Right lobe of liver (tissue), 4 donors: Measurements from ENCODE around the gene SLC29A3.

Source experiments
- POLR2A ChIP-seq: fragments of 450-650 bp; IDR thresholded peaks from one replicate; pipeline ENCODE4 v1.6.1; 2017; ENCODE audit warnings: antibody characterized with exemption, mild to moderate bottlenecking
- TF ChIP-seq, protein P1 (sequence below), 4 donors: fragments of 200-600 bp in 3 of 4; fragments of 450-650 bp in 1 of 4; IDR thresholded peaks; one replicate each; pipeline versions ENCODE4 v1.5.1 to v1.8.0; 2016 to 2022; ENCODE audit warnings: antibody characterized with exemption in 4 of 4, mild to moderate bottlenecking in 2 of 4
- donor health status: DM: no; HTN: no; CAD: no.
- donor health status: DM: no; HTN: no; CAD: no.
- donor health status: DM: no; HTN: yes; CAD: no.

DNA sequence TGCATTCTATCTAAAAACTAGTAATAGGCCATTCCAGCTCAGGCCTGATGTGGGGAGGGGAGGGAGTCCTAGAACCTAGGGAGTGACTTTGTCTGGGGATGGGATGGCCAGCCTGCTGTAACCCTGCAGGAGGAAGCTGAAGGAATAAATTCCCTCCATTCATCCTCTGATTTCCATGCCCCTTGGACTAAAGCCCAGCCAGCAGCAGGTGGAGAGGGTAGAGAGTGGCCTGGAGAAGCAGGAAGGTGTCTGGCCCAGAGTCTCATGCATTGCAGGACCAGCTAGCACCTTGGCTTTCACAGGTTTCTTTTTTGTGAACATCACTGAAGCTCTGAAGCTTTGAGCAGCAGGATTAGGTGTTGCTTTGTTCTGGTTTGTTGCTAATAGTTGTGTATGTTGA, 44.9 kb downstream of the SLC29A3 start:
- TF ChIP-seq, protein P1, sequence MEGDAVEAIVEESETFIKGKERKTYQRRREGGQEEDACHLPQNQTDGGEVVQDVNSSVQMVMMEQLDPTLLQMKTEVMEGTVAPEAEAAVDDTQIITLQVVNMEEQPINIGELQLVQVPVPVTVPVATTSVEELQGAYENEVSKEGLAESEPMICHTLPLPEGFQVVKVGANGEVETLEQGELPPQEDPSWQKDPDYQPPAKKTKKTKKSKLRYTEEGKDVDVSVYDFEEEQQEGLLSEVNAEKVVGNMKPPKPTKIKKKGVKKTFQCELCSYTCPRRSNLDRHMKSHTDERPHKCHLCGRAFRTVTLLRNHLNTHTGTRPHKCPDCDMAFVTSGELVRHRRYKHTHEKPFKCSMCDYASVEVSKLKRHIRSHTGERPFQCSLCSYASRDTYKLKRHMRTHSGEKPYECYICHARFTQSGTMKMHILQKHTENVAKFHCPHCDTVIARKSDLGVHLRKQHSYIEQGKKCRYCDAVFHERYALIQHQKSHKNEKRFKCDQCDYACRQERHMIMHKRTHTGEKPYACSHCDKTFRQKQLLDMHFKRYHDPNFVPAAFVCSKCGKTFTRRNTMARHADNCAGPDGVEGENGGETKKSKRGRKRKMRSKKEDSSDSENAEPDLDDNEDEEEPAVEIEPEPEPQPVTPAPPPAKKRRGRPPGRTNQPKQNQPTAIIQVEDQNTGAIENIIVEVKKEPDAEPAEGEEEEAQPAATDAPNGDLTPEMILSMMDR (IDR thresholded peaks at IDR 0.05), result no peak
- no peak for TF ChIP-seq POLR2A
